GM10847 (cell line): Measurements from ENCODE around the gene RCSD1.

ENCODE experiments used
- POLR2A ChIP-seq: IDR thresholded peaks from 2 replicates; pipeline ENCODE4 v1.6.1; 2011; ENCODE audit not compliant: insufficient read length; ENCODE audit errors: extremely low read depth

The RCSD1 gene

DNA sequence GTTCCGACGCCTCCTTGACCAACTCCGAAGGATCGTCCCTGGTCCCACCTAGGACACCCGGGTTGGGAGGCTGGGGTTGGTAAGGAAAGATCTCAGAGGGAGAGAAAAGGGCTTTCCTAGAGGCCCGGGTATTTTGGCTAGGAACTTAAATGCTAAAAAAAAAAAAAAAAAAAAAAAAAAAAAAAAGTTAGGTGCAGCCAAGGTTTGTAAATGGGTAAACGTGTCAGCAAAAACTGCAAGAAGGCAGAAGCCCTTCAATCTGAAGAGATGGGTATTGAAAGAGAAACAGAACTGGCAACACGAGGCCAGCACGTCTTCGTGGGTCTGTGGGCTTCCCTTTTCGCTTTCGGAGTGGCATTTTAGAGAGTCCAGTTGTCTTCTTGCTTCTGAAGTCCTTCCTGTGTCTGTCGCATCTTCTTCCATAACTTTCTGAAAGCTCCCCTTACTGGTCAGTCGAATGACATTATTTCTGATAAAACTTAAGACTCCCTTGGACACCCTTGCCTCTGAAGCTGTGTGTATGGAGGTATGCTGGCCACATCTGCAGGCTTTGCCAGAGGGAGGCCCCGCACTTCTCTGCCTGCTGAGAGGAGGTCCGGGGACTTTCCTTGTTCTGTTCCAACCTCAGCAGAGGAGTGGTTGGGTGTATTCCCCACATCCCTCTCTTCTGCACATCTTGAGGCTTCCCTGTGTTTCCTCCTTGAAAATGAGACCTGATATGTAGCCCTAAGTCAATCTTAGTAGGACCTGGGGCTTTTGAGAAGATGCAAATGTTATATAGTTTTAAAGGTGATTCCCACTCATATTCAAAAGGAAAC, 745 bp downstream of the RCSD1 start:
- no peak for TF ChIP-seq POLR2A

DNA sequence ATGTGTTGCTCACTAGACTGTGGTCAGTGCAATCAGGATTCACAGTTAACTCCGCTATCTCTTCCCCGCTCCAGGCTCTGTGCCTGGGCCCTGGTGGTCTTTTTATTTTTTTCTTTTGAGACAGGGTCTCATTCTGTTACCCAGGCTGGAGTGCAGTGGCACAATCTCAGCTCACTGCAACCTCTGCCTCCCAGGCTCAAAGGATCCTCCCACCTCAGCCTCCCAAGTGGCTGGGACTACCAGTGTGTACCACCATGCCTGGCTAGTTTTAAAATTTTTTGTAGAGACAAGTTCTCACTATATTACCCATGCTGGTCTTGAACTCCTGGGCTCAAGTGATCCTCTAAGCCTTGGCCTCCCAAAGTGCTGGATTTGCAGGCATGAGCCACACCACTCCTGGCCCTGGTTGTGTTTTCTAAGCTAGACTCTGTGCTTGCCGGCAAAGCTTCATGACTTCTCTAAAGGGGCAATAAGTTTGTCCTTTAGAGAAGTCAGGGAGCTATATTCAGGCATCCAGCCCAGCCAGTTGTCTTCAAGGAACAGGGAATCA, 1.4 kb downstream of the RCSD1 start:
- TF ChIP-seq POLR2A: no peak

DNA sequence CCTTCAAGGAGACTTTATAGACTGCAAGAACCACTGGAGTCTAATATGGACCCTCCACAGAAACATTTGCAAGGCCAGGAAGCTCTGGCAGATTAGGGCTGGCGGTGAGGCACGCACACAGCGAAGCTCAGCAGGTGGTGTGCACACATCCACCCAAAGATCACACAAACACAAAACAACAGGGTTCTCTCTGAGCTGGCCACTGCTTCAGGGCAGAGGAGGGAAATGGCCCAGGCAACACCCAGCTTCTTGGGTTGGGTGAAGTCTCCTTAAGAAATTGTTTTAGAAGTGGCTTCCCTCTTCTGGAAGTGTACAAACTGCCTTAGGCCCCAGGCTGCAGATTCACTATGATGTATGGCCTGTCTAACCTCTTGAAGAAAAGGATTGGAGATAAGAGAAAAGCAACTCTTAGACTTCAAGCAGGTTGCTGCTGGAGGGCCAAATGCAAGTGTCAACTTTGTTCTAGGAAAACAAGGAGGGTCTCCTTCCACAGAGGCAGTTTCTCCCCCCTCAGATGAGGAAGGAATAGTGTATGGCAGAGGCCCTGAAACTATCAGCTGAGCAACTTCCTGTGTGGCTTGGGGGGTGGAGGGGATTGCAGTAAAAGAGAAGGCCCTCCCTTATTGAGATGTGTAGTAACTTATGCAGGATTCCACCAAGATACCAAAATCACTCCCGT, 2.0 kb downstream of the RCSD1 start:
- TF ChIP-seq POLR2A: no peak

DNA sequence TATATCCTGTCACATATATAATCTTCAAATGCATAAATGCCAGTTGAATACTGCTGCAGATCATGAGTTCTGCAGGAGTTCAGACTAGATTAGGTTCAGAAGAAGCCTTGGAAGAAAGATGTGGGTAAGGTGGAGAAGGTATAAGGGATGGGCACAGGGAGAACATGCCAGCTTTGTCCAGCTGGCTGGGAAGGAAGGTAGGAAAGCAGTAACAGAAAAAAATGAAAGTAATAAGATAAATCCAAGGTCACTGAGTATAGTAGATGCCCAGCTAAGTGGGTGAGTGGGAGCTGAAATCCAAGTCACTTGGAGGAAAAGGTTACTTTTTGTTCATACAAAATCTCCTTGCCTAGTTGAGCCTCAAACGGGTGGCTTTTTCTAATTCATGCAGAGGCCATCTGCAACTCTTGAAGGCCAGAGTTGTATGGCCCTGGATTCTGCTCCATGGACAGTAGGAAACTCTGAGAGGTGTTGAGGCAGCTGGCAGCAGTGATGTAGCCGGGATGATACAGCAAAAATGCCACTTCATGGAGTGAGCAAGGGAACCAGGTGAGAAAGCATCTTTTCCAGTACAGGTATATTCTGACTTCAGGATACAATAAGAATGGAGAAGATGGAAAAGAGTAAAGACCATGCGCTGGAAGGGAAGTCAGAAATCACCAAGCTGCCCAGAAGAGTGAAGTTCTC, 3.4 kb downstream of the RCSD1 start:
- no peak for TF ChIP-seq POLR2A

DNA sequence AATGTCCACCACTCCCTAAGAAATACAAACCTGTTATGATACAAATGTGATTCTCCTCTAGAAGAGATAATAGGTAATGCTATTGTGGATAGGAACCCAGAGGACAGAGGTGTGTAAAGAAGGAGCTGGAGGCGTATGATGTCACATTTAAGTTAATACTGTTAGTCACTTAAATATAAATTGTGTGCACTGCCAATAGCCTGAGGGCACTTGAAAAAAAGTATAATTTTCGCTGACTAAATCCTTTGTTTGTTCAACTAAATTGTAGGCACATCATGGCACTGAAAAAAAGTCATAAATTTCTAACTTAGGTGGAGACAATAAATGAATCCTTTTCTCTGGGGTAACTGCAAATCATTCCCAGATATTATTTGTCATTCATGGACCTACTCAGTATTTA, 4.4 kb downstream of the RCSD1 start:
- TF ChIP-seq POLR2A: no peak

DNA sequence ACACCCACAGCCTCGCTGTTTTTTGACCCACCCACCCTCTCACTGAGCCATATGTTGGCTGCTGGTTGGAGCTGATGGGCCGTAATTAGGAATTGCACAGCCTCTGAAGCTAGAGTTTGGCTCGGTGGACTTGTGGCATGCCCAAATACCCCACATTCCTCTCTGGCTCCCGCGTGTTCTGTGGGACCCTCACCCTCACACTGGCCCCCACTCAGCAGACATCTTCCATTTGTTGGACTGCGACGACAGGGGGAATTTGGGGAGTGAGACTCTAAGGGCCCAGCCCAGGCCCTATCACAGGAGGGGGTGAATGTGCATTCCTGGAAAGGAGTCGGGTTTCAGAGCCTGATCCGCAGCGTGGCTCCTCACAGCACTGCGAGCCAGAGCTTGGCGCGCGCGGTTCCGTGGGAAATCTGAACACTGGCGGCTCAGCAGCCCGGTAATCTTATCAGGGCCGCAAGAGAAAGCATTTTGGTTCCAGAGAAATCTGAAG, 5.2 kb downstream of the RCSD1 start:
- no peak for TF ChIP-seq POLR2A

DNA sequence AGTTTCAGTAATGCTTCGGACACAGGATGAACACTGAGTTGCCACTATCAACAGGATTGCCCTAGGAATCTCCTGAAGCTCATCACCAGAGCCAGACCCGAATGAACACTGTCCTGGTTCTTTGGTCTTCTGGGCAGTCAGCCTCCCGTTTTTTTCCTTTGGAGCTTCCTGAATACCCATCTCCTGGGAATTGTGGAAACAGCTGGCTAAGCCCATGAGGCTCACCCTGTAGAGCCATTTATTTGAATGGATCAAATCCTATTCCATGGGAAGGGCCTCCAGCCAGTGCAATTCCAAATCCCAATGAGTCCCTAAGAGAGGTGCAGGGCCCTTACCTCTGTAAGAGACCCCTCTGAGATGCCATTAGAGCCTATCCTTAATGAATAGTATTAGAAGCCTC, 5.9 kb downstream of the RCSD1 start:
- no peak for TF ChIP-seq POLR2A

DNA sequence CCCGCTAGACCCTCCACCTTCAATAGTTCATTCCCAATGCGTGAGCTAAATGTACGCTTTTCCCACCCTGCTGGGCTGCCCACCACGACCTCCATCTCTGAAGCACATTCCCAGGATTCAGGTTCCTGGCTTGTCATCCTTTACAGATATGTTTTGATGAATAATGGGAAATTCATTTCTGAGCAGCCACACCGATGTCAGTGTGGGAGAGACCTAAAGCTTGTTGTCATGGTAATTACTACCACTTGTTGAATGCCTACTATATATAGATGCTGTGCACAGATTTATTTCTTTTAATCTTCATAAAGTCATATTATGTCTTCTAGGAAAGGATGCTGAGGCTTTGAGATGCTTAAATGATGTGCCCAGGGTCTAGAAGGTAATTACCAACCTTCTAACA, 8.0 kb downstream of the RCSD1 start:
- no peak for TF ChIP-seq POLR2A

DNA sequence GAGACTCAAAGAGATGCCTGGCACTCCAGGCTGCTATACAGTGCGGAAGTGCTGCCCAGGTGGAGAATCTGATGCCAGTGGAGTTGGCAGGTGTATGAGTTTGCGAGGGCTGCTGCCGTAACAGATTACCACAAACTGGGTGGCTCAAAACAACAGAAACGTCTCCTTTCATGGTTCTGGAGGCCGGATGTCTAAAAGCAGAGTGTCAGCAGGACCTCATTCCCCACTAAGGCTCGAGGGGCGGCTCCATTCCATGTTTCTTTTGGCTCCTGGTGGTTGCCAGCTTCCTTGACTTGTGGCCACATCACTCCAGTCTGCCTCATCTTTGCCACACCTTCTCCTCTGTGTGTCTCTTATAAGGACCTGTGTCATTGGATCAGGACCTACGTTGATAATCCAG, 10.0 kb downstream of the RCSD1 start:
- TF ChIP-seq POLR2A: no peak

DNA sequence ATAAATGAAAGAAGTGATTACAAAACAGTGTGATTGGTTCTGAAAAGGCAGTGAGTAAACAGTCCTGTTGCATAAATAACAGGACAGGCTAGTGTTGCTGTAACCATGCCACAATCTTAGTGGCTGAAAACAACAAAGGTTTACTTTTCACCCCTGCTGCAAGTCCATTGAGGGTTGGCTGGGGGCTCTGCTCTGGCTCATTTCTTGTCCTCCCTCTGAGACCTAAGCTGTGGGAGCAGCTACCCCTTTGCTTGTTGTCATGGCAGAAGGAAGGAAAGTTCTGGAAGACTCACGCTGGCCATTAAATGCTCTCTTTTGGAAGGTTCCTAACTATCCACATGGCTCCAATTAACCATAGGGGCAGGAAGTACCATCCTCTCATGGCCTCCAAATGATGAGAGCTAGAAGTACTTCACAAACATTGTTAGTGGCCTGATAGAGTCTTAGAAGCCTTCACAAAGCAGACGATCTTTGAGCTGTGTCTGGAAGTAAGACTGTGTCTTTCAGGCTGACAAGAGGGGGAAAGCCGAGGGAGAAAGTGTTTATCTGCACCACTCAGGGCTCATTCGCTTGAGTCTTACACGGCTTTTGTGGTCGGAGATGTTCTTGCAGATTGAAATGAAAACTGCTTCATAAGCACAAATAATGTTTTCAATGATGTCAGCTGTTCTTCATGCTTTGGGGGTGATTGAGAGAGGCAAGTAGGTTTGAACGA, 11.9 kb downstream of the RCSD1 start:
- TF ChIP-seq POLR2A: no peak

DNA sequence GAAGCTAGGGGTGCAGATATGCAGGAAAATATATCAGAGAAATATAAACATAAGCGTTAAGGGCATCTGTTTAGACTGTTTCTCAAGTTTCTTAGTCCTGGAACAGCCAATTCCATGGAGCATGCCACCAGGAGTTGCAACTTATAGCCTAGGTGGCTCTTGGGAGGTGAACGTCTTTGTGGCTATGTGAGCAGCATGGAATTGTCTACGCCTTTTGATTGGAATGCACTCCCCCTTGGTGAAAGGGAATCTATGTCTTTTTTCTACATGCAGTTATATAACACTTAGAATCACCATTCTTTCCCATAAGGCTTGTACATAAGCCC, 12.4 kb downstream of the RCSD1 start:
- no peak for TF ChIP-seq POLR2A

DNA sequence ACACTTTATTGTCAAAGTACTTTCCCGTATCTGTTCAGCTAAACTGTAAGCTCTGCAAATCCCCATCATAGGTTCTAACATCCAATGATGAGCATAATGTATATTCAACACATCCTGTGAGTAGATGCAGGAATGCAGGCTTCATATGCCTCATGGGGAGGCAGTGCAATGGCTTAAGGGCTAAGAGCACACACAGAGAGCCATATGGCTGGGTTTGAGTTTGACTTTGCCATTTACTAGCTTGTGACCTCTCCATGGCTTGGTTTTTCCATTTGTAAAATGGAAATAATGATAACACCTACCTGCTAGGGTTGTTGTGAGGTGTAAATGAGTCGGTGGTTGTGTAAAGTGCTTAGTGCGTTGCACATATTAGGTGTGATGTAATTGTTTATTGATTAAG, 13.4 kb downstream of the RCSD1 start:
- TF ChIP-seq POLR2A: no peak

DNA sequence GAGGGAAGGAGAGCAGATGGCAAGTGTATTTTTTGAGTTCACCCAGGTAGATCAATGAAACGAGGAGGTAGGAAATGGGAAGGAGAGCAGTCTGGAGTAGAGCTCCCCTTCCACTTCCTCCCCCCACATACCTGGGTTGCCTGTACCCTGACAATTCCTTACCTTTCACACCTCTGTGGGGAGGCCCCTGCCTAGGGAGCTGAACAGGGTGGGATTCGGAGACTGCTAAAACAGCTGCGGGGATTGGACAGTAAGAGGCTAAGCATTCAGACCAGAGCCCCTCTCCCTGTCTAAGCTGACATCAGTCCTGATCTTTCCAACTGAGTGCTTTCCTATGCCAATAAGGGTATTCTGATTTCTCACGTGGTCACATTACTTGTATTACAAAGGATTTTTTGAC, 14.5 kb downstream of the RCSD1 start:
- no peak for TF ChIP-seq POLR2A

DNA sequence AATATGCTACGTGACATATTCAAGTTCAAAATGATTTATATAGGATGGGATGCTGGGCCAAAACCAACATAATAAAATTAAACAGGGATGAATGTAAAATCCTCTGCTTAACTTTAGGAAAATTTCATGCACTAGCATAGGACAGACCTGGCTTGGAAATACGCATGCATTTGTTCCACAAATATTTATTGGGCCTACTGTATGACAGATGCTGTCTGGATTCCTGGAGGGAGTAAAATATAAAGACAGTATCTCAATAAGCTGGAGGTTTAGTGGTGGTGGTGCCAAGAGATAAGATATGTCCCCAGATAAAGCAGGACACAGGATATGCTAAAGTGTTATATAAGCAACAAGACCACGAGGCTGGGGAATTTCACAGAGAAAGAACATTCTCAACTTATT, 15.1 kb downstream of the RCSD1 start:
- TF ChIP-seq POLR2A: no peak
